Spinal cord (tissue), 10 donors: Measurements from ENCODE around the gene SLC35B2. TPM values are rescaled to one million over a fixed set of nuclear protein-coding genes. Genes with fewer than 3 reads are reported as not detected.

Source experiments
- DNase-seq, 6 donors: peaks; one replicate each; pipeline versions ENCODE4 v3.0.0 to v3.0.0-alpha.2; 2013 to 2015; ENCODE audit warnings: low spot score in 6 of 6, low read depth in 4 of 6
- H3K27ac ChIP-seq: one replicate; pipeline ENCODE4 v1.5.1; 2013; ENCODE audit warnings: low read depth, low read length, control low read depth
- H3K27me3 ChIP-seq: one replicate; pipeline ENCODE4 v1.6.1; 2013; ENCODE audit warnings: low read length; ENCODE audit not compliant: control insufficient read depth, insufficient read depth
- H3K36me3 ChIP-seq: one replicate; pipeline ENCODE4 v1.6.1; 2013; ENCODE audit warnings: low read length; ENCODE audit not compliant: control insufficient read depth, insufficient read depth
- H3K4me1 ChIP-seq: one replicate; pipeline ENCODE4 v1.6.1; 2013; ENCODE audit warnings: low read length; ENCODE audit not compliant: control insufficient read depth, insufficient read depth
- H3K4me3 ChIP-seq: one replicate; pipeline ENCODE4 v1.5.1; 2013; ENCODE audit warnings: low read depth, low read length, control low read depth
- H3K9me3 ChIP-seq: one replicate; pipeline ENCODE4 v1.6.1; 2013; ENCODE audit warnings: low read length; ENCODE audit not compliant: control insufficient read depth, insufficient read depth
- WGBS: methylation state at CpG from one replicate; pipeline ENCODE4 v1.1.5; 2013; ENCODE audit warnings: missing lambda C conversion rate; ENCODE audit not compliant: insufficient coverage; 5-methylcytosine and 5-hydroxymethylcytosine counted together
- polyA plus RNA-seq, 2 donors: library from polyadenylated mRNA; unstranded; fragments of 120-200 nt; gene quantifications; one replicate each; pipeline ENCODE4 v1.2.1, GENCODE V29; 2013; ENCODE audit not compliant: insufficient read length in 2 of 2
- total RNA-seq, 2 donors: library from RNA; depleted of rRNA in 1 of 2; stranded (reverse); fragments of 120-200 nt in 1 of 2; fragments of >200 nt in 1 of 2; gene quantifications; one replicate each; pipeline versions ENCODE4 v1.2.3 to v1.2.4, GENCODE V29; 2013 to 2014
- donor health status: healthy.

SLC35B2 gene
- total and polyA plus RNA-seq, 4 donors, result 39.3 to 63.7 (median 58.5) TPM

GRCh38 chr6:44228836-44229235 lies 28.5 kb downstream of the SLC35B2 start:
- no peak overlapping the region for H3K4me3 ChIP-seq
- DNase-seq, result no peak
- no peaks in the 10 kb centered on the region for H3K27me3 ChIP-seq
- H3K9me3 ChIP-seq, result no peaks in the 10 kb centered on the region
- peaks cover 58% of the 10 kb centered on the region for H3K4me1 ChIP-seq
- peaks cover 47% of the 10 kb centered on the region for H3K36me3 ChIP-seq
- H3K27ac ChIP-seq, result no peak overlapping the region
- WGBS, result 75% methylated on average over 4 of the region's 5 CpGs

GRCh38 chr6:44228433-44228832 lies 28.9 kb downstream of the SLC35B2 start:
- Histone ChIP-seq H3K9me3 (no peaks in the 10 kb centered on the region), H3K36me3 (peaks cover 44% of the 10 kb centered on the region), H3K27me3 (no peaks in the 10 kb centered on the region), H3K27ac (no peak overlapping the region), H3K4me1 (peaks cover 56% of the 10 kb centered on the region), H3K4me3 (no peak overlapping the region)
- WGBS, result 92% methylated on average over 7 of the region's 7 CpGs
- DNase-seq, result no peak

GRCh38 chr6:44228031-44228430 lies 29.3 kb downstream of the SLC35B2 start:
- WGBS, result 93% methylated on average over 2 of the region's 6 CpGs
- Histone ChIP-seq H3K27ac (no peak overlapping the region), H3K4me3 (no peak overlapping the region), H3K4me1 (peaks cover 54% of the 10 kb centered on the region), H3K9me3 (no peaks in the 10 kb centered on the region), H3K36me3 (peaks cover 40% of the 10 kb centered on the region), H3K27me3 (no peaks in the 10 kb centered on the region)
- DNase-seq, result no peak

GRCh38 chr6:44227148-44227793 lies 30.1 kb downstream of the SLC35B2 start:
- H3K27ac ChIP-seq, result no peak overlapping the region
- H3K4me3 ChIP-seq, result no peak overlapping the region
- no peaks in the 10 kb centered on the region for H3K9me3 ChIP-seq
- H3K4me1 ChIP-seq, result peaks cover 56% of the 10 kb centered on the region
- DNase-seq, result no peak
- H3K27me3 ChIP-seq, result no peaks in the 10 kb centered on the region
- 90% methylated on average over 6 of the region's 7 CpGs for WGBS
- peaks cover 33% of the 10 kb centered on the region for H3K36me3 ChIP-seq

GRCh38 chr6:44226368-44227147 lies 30.8 kb downstream of the SLC35B2 start:
- Histone ChIP-seq H3K27ac (no peak overlapping the region), H3K4me1 (peaks cover 61% of the 10 kb centered on the region), H3K4me3 (no peak overlapping the region), H3K9me3 (no peaks in the 10 kb centered on the region), H3K36me3 (peaks cover 33% of the 10 kb centered on the region), H3K27me3 (no peaks in the 10 kb centered on the region)
- peak in 1 of 6 donors; percentile 28 for DNase-seq
- 40% methylated on average over 10 of the region's 15 CpGs for WGBS

- WGBS, result 77% methylated on average over 7 of the region's 8 CpGs
- Histone ChIP-seq H3K27me3 (no peaks in the 10 kb centered on the region), H3K9me3 (no peaks in the 10 kb centered on the region), H3K4me1 (peaks cover 67% of the 10 kb centered on the region), H3K4me3 (no peak overlapping the region), H3K36me3 (peaks cover 25% of the 10 kb centered on the region), H3K27ac (no peak overlapping the region)
- no peak for DNase-seq
Observed at GRCh38 chr6:44225579-44226325, 31.6 kb downstream of the SLC35B2 start.

GRCh38 chr6:44224965-44225305 lies 32.4 kb downstream of the SLC35B2 start:
- H3K9me3 ChIP-seq, result no peaks in the 10 kb centered on the region
- no peak for DNase-seq
- peaks cover 69% of the 10 kb centered on the region for H3K4me1 ChIP-seq
- peaks cover 2% of the 10 kb centered on the region for H3K27me3 ChIP-seq
- H3K4me3 ChIP-seq, result no peak overlapping the region
- peaks cover 20% of the 10 kb centered on the region for H3K36me3 ChIP-seq
- no CpG with 5 or more reads among the region's 4 CpGs for WGBS
- no peak overlapping the region for H3K27ac ChIP-seq

- peak overlapping the region; percentile 32 for H3K4me3 ChIP-seq
- H3K4me1 ChIP-seq, result peaks cover 75% of the 10 kb centered on the region
- peaks cover 13% of the 10 kb centered on the region for H3K36me3 ChIP-seq
- DNase-seq, result peak in 1 of 6 donors; percentile 57
- no peaks in the 10 kb centered on the region for H3K9me3 ChIP-seq
- WGBS, result 47% methylated on average over 3 of the region's 18 CpGs
- H3K27ac ChIP-seq, result no peak overlapping the region
- H3K27me3 ChIP-seq, result peaks cover 3% of the 10 kb centered on the region
Observed at GRCh38 chr6:44224029-44224964, 33.0 kb downstream of the SLC35B2 start.
